Neural cell (in vitro differentiated cells): Measurements from ENCODE around the gene CFL1. TPM values are rescaled to one million over a fixed set of nuclear protein-coding genes. Genes with fewer than 3 reads are reported as not detected.

Experiments
- H2AFZ ChIP-seq: fragments of 200-600, 300-800 bp; sonication (generic), shearing (Covaris generic); 2 replicates; pipeline ENCODE4 v1.6.0; 2014; ENCODE audit warnings: low read depth, mild to moderate bottlenecking, antibody characterized with exemption, low read length, moderate library complexity
- H3F3A ChIP-seq: fragments of 200-600 bp; shearing (Covaris generic); 2 replicates; pipeline ENCODE4 v1.6.1; 2016; ENCODE audit warnings: mild to moderate bottlenecking, moderate library complexity, mixed read lengths, antibody characterized with exemption, low read length; ENCODE audit not compliant: insufficient read depth, poor library complexity, severe bottlenecking
- H3K27ac ChIP-seq: fragments of 200-600, 300-800 bp; sonication (generic), shearing (Covaris generic); 2 replicates; pipeline ENCODE4 v1.5.1; 2014; ENCODE audit warnings: mild to moderate bottlenecking, low read length, moderate library complexity
- H3K27me3 ChIP-seq: fragments of 300-800, 200-600 bp; sonication (generic), shearing (Covaris generic); 2 replicates; pipeline ENCODE4 v1.6.0; 2014; ENCODE audit warnings: mild to moderate bottlenecking, low read depth, low read length, moderate library complexity; ENCODE audit not compliant: insufficient read depth
- H3K36me3 ChIP-seq: fragments of 300-800, 200-600 bp; sonication (generic), shearing (Covaris generic); 2 replicates; pipeline ENCODE4 v1.5.1; 2014; ENCODE audit warnings: mild to moderate bottlenecking, antibody characterized with exemption, low read length, moderate library complexity; ENCODE audit not compliant: insufficient read depth
- H3K4me2 ChIP-seq: fragments of 300-800, 200-600 bp; sonication (generic), shearing (Covaris generic); 2 replicates; pipeline ENCODE4 v1.6.0; 2014; ENCODE audit warnings: mild to moderate bottlenecking, low read length
- H3K4me3 ChIP-seq: fragments of 300-800, 200-600 bp; sonication (generic), shearing (Covaris generic); 2 replicates; pipeline ENCODE4 v1.5.1; 2014; ENCODE audit warnings: mild to moderate bottlenecking, low read length, moderate library complexity
- H3K79me2 ChIP-seq: fragments of 200-600 bp; shearing (Covaris generic); replicated peaks from 2 replicates; pipeline ENCODE4 v1.6.0; 2014; ENCODE audit warnings: mild to moderate bottlenecking, low read length, moderate library complexity; ENCODE audit not compliant: insufficient read depth
- H3K9ac ChIP-seq: fragments of 300-800, 200-600 bp; sonication (generic), shearing (Covaris generic); 2 replicates; pipeline ENCODE4 v1.6.1; 2016; ENCODE audit warnings: mild to moderate bottlenecking, low read length, mixed read lengths
- H3K9me2 ChIP-seq: fragments of 200-600 bp; shearing (Covaris generic); 2 replicates; pipeline ENCODE4 v1.6.1; 2016; ENCODE audit warnings: mild to moderate bottlenecking, low read length, mixed read lengths; ENCODE audit not compliant: insufficient read depth
- H3K9me3 ChIP-seq: fragments of 200-600, 300-800 bp; sonication (generic), shearing (Covaris generic); 2 replicates; pipeline ENCODE4 v1.6.1; 2016; ENCODE audit warnings: mild to moderate bottlenecking, mixed run types, low read length, moderate library complexity, mixed read lengths
- H4K20me1 ChIP-seq: fragments of 200-600 bp; shearing (Covaris generic); 2 replicates; pipeline ENCODE4 v1.6.1; 2016; ENCODE audit warnings: mild to moderate bottlenecking, mixed run types; ENCODE audit not compliant: insufficient read depth
- EP300 ChIP-seq: fragments of 450-650 bp; conservative IDR thresholded peaks from 2 replicates; pipeline ENCODE4 v1.6.1; 2014; ENCODE audit warnings: antibody characterized with exemption, mild to moderate bottlenecking, moderate library complexity; ENCODE audit not compliant: poor library complexity, severe bottlenecking
- EZH2 ChIP-seq: fragments of 200-600, 300-800 bp; shearing (Covaris generic), sonication (generic); IDR thresholded peaks from 2 replicates; pipeline ENCODE4 v1.6.1; 2014; ENCODE audit warnings: antibody characterized with exemption, low read length, borderline replicate concordance, mild to moderate bottlenecking; ENCODE audit not compliant: insufficient read depth, poor library complexity, severe bottlenecking
- MXI1 ChIP-seq: fragments of 450-650 bp; conservative IDR thresholded peaks from 2 replicates; pipeline ENCODE4 v1.6.1; 2014; ENCODE audit warnings: antibody characterized with exemption, mild to moderate bottlenecking; ENCODE audit not compliant: poor library complexity, severe bottlenecking
- POLR2AphosphoS5 ChIP-seq: IDR thresholded peaks from 2 replicates; pipeline ENCODE4 v1.6.1; 2012
- RAD21 ChIP-seq: fragments of 450-650 bp; conservative IDR thresholded peaks from 2 replicates; pipeline ENCODE4 v1.6.1; 2014; ENCODE audit warnings: antibody characterized with exemption, mild to moderate bottlenecking, moderate library complexity
- SMC3 ChIP-seq: fragments of 450-650 bp; conservative IDR thresholded peaks from 2 replicates; pipeline ENCODE4 v1.6.1; 2014; ENCODE audit warnings: antibody characterized with exemption, mild to moderate bottlenecking, moderate library complexity; ENCODE audit not compliant: poor library complexity
- TAF1 ChIP-seq: IDR thresholded peaks from 2 replicates; pipeline ENCODE4 v1.6.1; 2012; ENCODE audit warnings: low read depth
- polyA plus RNA-seq: library from polyadenylated mRNA; depleted of rRNA; stranded (reverse); fragments of >200 nt; gene quantifications from 2 replicates; pipeline ENCODE4 v1.2.3, GENCODE V29; 2014
- TF ChIP-seq, protein P1 (sequence below): IDR thresholded peaks from 2 replicates; pipeline ENCODE4 v1.6.1; 2012; ENCODE audit warnings: borderline replicate concordance
- TF ChIP-seq, protein P2 (sequence below): fragments of 450-650 bp; IDR thresholded peaks from 2 replicates; pipeline ENCODE4 v1.5.1; 2014; ENCODE audit warnings: antibody characterized with exemption, mild to moderate bottlenecking, moderate library complexity; ENCODE audit not compliant: poor library complexity, severe bottlenecking

CFL1 gene
- polyA plus RNA-seq, 1 donor from 2014 or later = 1,633 TPM

DNA sequence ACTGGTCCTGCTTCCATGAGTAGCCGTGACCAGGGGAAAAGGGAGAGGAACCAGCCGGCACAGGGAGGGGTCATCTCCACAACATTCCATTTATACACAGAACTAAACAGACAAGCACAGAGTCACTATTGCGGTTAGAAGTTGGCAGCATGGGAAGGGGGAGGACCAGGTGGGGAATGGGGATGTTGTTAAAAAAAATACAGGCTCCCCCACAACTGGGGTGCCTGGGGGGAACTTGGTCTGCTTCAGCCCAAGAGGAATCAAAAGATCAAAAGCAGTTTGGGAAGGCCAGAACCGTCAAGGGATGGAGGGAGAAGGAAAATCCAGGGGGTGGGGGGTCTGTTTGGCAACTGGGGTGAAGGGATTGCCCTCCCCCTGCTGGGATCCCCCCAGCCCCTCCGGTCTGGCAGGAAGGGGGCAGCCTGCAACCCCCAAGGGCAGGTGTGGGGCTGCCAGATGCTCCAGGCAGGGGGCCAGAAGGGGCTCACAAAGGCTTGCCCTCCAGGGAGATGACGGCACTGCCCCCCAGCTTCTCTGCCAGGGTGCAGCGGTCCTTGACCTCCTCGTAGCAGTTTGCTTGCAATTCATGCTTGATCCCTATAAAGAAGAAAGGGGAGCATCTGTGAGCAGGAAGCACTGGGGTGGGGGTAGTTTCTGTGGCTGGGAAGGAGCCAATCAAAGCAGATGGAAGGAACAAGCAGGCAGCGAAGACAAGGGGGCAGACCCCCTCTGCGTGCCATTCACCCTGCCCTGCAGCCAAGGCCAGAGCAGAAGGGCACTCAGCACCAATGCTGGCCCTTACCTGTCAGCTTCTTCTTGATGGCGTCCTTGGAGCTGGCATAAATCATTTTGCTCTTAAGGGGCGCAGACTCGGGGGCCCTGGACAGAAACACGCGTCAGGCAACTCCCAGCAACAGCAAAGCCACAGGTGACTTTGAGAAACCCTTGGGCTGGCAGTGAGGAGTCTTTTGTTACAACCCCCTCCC is 2.8 kb downstream of the CFL1 start:
- peaks cover 48% of the 10 kb centered on the region for H4K20me1 ChIP-seq
- no peaks in the 10 kb centered on the region for H3K9me2 ChIP-seq
- H2AFZ ChIP-seq = no peak overlapping the region
- H3K9me3 ChIP-seq = no peaks in the 10 kb centered on the region
- H3K4me3 ChIP-seq = peak overlapping the region; percentile 100
- TF ChIP-seq POLR2AphosphoS5 = peak; percentile 1
- TF ChIP-seq MXI1 = no peak
- no peak overlapping the region for H3K9ac ChIP-seq
- peaks cover 38% of the 10 kb centered on the region for H3K79me2 ChIP-seq
- peaks cover 5% of the 10 kb centered on the region for H3K36me3 ChIP-seq
- H3K27ac ChIP-seq = no peak overlapping the region
- H3F3A ChIP-seq = peaks cover 5% of the 10 kb centered on the region
- H3K27me3 ChIP-seq = no peaks in the 10 kb centered on the region
- peak overlapping the region; percentile 90 for H3K4me2 ChIP-seq

DNA sequence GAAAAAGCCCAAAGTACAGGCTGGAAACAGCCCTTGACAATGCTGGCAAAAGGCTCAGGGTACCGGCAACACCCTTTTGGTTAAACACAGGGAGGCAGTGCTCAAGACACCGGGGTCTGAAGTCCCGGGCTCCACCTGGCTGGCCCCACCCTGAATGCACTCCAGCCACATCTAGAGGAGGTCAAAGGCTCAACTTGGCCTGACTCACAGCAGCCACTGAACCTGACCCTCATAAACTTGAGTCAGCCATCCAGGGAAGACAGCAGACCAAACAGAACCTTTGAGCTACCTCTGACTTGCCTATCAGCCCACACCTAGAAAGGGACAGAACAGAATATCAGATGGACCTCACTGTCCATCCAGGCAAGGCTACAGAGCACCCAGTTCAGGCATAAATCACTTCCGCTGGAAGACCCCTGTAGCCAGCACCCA is 3.8 kb downstream of the CFL1 start:
- H3K9me3 ChIP-seq = no peaks in the 10 kb centered on the region
- no peak overlapping the region for H3K27ac ChIP-seq
- peaks cover 48% of the 10 kb centered on the region for H4K20me1 ChIP-seq
- H3K4me3 ChIP-seq = no peak overlapping the region
- peaks cover 5% of the 10 kb centered on the region for H3K36me3 ChIP-seq
- H3K79me2 ChIP-seq = peaks cover 38% of the 10 kb centered on the region
- H3K4me2 ChIP-seq = no peak overlapping the region
- no peak overlapping the region for H2AFZ ChIP-seq
- TF ChIP-seq, protein P1, sequence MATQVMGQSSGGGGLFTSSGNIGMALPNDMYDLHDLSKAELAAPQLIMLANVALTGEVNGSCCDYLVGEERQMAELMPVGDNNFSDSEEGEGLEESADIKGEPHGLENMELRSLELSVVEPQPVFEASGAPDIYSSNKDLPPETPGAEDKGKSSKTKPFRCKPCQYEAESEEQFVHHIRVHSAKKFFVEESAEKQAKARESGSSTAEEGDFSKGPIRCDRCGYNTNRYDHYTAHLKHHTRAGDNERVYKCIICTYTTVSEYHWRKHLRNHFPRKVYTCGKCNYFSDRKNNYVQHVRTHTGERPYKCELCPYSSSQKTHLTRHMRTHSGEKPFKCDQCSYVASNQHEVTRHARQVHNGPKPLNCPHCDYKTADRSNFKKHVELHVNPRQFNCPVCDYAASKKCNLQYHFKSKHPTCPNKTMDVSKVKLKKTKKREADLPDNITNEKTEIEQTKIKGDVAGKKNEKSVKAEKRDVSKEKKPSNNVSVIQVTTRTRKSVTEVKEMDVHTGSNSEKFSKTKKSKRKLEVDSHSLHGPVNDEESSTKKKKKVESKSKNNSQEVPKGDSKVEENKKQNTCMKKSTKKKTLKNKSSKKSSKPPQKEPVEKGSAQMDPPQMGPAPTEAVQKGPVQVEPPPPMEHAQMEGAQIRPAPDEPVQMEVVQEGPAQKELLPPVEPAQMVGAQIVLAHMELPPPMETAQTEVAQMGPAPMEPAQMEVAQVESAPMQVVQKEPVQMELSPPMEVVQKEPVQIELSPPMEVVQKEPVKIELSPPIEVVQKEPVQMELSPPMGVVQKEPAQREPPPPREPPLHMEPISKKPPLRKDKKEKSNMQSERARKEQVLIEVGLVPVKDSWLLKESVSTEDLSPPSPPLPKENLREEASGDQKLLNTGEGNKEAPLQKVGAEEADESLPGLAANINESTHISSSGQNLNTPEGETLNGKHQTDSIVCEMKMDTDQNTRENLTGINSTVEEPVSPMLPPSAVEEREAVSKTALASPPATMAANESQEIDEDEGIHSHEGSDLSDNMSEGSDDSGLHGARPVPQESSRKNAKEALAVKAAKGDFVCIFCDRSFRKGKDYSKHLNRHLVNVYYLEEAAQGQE = no peak
- TF ChIP-seq POLR2AphosphoS5 = peak; percentile 12
- H3F3A ChIP-seq = peaks cover 5% of the 10 kb centered on the region
- H3K27me3 ChIP-seq = no peaks in the 10 kb centered on the region
- H3K9ac ChIP-seq = no peak overlapping the region
- no peaks in the 10 kb centered on the region for H3K9me2 ChIP-seq

DNA sequence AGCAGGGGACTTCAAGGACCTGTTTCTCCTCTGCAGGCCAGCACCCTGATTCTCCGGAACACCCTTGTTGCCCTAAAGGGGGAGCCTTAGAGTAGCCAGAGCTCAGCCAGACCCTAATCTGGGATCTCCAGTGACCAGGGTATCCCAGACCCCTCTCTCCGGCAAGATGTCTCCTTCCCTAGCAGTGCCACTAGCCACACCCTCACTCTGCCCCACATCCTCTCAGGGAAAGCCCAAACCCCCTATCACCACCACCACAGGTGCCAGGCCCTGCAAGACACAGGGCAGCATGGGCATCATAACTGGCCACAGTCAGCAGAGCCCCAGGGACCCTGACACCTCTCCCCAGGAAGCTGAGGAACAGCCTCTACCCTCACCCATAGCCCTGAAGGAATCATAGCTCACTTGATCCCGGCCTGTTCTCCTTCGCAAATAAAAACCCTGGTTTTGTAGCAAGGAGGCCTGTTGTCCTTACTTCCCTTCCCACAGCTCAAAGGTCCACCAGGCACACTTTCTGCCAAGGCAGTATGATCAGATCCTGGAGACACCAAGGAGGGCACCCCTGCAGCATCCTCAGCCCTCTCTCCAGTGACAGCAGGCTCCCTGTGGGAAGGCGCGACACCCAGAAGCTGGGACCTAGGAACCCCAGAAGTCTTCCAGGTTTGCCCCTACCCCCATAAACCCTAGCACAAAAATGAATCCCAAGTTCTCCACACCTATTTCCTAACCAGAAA is 4.6 kb downstream of the CFL1 start:
- H3K79me2 ChIP-seq = peaks cover 38% of the 10 kb centered on the region
- H2AFZ ChIP-seq = no peak overlapping the region
- H3K4me3 ChIP-seq = no peak overlapping the region
- no peaks in the 10 kb centered on the region for H3K27me3 ChIP-seq
- no peak overlapping the region for H3K9ac ChIP-seq
- H3K9me2 ChIP-seq = no peaks in the 10 kb centered on the region
- H3K36me3 ChIP-seq = peaks cover 5% of the 10 kb centered on the region
- peaks cover 48% of the 10 kb centered on the region for H4K20me1 ChIP-seq
- H3K27ac ChIP-seq = no peak overlapping the region
- TF ChIP-seq MXI1 (no peak), TAF1 (no peak), EZH2 (no peak), SMC3 (no peak), RAD21 (no peak), EP300 (no peak), POLR2AphosphoS5 (no peak)
- TF ChIP-seq, protein P1 = no peak
- TF ChIP-seq, protein P2, sequence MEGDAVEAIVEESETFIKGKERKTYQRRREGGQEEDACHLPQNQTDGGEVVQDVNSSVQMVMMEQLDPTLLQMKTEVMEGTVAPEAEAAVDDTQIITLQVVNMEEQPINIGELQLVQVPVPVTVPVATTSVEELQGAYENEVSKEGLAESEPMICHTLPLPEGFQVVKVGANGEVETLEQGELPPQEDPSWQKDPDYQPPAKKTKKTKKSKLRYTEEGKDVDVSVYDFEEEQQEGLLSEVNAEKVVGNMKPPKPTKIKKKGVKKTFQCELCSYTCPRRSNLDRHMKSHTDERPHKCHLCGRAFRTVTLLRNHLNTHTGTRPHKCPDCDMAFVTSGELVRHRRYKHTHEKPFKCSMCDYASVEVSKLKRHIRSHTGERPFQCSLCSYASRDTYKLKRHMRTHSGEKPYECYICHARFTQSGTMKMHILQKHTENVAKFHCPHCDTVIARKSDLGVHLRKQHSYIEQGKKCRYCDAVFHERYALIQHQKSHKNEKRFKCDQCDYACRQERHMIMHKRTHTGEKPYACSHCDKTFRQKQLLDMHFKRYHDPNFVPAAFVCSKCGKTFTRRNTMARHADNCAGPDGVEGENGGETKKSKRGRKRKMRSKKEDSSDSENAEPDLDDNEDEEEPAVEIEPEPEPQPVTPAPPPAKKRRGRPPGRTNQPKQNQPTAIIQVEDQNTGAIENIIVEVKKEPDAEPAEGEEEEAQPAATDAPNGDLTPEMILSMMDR = no peak
- no peak overlapping the region for H3K4me2 ChIP-seq
- H3K9me3 ChIP-seq = no peaks in the 10 kb centered on the region
- peaks cover under 1% of the 10 kb centered on the region for H3F3A ChIP-seq
